ENCODE results near the gene WASHC4. TPM values are rescaled to one million over a fixed set of nuclear protein-coding genes. Genes with fewer than 3 reads are reported as not detected.

WASHC4 gene, protein sequence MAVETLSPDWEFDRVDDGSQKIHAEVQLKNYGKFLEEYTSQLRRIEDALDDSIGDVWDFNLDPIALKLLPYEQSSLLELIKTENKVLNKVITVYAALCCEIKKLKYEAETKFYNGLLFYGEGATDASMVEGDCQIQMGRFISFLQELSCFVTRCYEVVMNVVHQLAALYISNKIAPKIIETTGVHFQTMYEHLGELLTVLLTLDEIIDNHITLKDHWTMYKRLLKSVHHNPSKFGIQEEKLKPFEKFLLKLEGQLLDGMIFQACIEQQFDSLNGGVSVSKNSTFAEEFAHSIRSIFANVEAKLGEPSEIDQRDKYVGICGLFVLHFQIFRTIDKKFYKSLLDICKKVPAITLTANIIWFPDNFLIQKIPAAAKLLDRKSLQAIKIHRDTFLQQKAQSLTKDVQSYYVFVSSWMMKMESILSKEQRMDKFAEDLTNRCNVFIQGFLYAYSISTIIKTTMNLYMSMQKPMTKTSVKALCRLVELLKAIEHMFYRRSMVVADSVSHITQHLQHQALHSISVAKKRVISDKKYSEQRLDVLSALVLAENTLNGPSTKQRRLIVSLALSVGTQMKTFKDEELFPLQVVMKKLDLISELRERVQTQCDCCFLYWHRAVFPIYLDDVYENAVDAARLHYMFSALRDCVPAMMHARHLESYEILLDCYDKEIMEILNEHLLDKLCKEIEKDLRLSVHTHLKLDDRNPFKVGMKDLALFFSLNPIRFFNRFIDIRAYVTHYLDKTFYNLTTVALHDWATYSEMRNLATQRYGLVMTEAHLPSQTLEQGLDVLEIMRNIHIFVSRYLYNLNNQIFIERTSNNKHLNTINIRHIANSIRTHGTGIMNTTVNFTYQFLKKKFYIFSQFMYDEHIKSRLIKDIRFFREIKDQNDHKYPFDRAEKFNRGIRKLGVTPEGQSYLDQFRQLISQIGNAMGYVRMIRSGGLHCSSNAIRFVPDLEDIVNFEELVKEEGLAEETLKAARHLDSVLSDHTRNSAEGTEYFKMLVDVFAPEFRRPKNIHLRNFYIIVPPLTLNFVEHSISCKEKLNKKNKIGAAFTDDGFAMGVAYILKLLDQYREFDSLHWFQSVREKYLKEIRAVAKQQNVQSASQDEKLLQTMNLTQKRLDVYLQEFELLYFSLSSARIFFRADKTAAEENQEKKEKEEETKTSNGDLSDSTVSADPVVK
- total RNA-seq = 124 and 157 TPM in 2 replicates

GRCh38 chr12:105107494-105108371, at the start of gene WASHC4:
WASHC4 (plus strand) TSS chr12:105107731; CDS start chr12:105107801, 70 bp downstream.
- DNase-seq (ENCODE audit: low read depth, low spot score) = peak; percentile 64

GRCh38 chr12:105060715-105061378, 46.7 kb upstream of the WASHC4 start:
- no peak for DNase-seq (ENCODE audit: low read depth, low spot score)

GRCh38 chr12:105064564-105065178, 42.9 kb upstream of the WASHC4 start:
- no peak for DNase-seq (ENCODE audit: low read depth, low spot score)

DNA sequence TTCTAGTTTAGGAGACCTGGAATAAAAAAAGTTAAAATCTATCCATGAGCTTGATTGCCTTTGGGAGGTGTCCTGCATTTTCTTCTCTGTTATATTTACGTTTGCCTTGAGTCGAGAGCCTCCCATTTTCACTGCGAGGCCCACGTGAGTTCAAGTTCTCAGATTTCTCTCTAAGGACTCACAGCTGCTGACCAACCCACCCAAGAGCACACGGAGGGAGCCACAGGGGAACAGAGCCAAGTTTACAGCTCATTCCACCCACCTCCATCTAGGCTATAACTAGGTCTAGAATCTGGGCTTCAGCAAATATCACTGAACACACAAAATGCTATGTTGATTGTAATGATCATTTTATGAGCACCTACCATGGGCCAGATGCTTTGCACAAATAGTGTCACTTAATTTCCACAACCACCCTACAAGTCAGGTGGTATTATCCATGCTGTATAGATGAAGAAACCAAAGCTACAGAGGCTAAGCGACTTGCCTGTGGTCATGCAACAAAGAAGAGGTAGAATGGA, 40.0 kb upstream of the WASHC4 start:
- DNase-seq (ENCODE audit: low read depth, low spot score) = no peak

GRCh38 chr12:105069936-105070702, 37.4 kb upstream of the WASHC4 start:
- DNase-seq (ENCODE audit: low read depth, low spot score) = no peak

DNA sequence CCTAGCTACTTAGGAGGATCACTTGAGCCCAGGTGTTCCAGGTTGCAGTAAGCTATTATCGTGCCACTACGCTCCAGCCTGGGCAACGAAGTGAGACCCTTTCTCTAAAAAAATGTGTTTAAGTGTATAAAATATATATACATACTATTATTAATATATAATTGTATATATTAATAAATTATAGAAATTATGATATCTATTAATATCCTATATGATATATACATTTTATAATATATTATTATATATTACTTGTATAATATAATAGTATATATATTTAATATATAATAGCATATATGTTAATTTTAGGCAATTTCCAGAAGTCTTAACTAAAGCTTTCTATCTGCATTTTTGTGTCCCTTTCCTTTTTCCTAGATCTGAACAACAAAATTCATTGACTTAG, 35.5 kb upstream of the WASHC4 start:
- DNase-seq (ENCODE audit: low read depth, low spot score) = no peak

DNA sequence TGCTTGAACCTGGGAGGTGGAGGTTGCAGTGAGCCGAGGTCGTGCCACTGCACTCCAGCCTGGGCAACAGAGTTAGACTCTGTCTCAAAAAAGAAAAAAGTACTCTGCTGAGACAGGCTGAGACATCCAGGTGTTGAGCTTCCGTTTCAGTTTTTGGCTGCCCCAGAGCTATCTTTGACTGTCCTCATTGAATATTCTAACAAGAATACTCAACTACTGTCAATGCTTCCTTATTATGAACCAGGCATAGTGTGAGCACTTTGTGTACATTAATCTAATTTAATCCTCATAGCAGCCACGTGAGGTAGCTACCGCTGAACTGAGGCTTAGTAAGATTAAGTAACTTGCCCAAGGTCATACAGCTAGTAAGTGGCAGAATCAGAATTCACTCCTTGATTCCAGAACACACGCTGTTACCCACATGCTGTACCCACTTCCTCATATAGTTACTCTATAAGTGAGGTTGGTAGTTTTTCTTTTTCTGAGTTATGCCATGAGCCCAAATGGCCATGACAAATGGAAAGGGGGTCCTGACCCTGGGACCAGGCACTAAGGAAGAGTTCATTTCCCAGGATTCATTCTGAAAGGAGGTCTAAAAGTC, 34.5 kb upstream of the WASHC4 start:
- no peak for DNase-seq (ENCODE audit: low read depth, low spot score)

DNA sequence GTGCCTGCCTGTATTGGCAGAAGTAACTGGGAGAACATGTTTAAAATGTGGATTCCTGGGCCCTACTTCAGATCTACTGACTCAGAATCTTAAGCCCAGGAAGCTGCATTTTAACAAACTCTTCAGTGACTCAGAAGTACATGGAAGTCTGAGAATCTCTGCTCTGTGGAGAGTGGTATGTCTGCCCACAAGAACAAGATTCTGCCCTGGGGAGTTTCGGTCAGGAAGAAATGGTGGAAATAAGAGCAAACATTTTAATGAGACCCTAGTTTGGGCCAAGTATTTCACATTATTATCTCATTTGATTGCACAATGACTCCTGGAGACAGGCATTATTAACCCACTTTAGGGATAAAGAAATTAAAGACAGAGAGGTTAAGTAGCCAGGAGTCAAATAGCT, 31.4 kb upstream of the WASHC4 start:
- DNase-seq (ENCODE audit: low read depth, low spot score) = no peak

GRCh38 chr12:105076913-105077312, 30.6 kb upstream of the WASHC4 start:
- DNase-seq (ENCODE audit: low read depth, low spot score) = no peak

- no peak for DNase-seq (ENCODE audit: low read depth, low spot score)
Measured at GRCh38 chr12:105077435-105077834, 30.1 kb upstream of the WASHC4 start.

- no peak for DNase-seq (ENCODE audit: low read depth, low spot score)
Measured at GRCh38 chr12:105078712-105079570, 28.6 kb upstream of the WASHC4 start.

- DNase-seq (ENCODE audit: low read depth, low spot score) = no peak
Measured at GRCh38 chr12:105083031-105083430, 24.5 kb upstream of the WASHC4 start.

- no peak for DNase-seq (ENCODE audit: low read depth, low spot score)
Measured at GRCh38 chr12:105083551-105084105, 23.9 kb upstream of the WASHC4 start.

DNA sequence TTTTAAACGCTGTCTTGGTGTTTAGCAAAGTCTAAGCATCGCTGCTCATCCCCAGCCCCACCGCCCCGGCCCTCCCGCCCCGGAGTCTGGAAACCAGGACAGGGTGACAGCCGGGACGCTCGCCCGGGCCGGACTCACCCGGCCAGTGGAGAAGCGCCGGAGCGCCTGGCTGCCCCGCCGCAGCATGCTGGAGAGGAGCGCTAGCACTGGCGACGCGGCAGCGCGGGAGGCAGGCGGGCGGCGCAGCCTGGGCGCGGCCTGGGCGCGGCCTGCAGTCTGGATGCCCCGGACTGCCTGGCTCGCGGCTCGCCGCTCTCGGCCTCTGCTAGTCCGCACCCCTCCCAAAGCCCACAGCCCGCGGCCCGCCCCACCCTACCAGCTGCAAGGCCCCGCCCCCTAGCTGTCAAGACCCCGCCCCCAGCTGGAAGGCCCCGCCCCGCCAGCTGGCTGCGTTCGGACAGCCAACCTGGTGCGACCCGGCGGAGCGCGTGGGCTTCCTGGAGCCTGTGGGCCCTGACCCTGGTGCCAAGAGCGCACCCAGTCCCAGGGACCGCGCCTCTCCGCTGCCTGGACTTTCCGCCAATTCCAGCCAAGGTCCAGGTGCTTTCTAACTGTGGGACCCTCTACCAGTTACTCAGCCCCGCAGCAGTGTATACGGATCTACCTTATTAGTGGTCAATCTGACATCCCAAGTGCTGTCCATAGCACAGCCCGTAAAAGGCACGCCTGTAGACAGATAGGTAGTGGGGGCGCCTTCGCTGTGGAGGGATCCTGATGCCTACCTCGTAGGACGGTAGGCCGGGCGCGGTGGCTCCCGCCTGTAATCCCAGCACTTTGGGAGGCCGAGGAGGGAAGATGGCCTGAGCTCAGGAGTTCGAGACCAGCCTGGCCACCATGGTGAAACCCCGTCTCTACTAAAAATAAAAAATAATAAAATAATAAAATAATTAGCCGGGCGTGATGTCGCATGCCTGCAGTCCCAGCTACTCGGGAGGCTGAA, 23.0 kb upstream of the WASHC4 start, which contains the start of gene ALDH1L2:
Gene ALDH1L2, minus strand, starts transcription at position 208 of the 1,000 bp plus-strand sequence. Its CDS starts 22 bp downstream, at position 186.
- no peak for DNase-seq (ENCODE audit: low read depth, low spot score)

DNA sequence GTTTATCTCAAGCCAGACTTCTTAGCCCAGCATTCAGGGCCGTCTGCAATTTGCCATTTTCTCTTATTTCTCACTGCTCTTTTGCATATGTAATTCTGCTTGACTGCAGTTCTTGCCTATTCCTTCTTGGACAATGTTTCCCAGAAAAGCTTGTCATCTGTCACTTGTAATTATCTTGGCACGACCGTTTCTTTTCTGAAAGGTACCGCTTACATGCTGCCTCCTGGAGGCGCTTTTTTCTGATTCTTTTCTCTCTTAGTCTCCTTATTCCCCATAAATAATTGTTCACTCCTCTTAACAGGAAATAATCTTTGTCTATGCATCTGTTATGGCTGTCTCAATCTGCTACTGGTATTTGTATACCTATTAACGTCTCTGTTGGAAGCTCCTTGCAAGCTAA, 22.0 kb upstream of the WASHC4 start:
- no peak for DNase-seq (ENCODE audit: low read depth, low spot score)

GRCh38 chr12:105089817-105090216, 17.7 kb upstream of the WASHC4 start:
- DNase-seq (ENCODE audit: low read depth, low spot score) = no peak
